HEK293 (cell line): Measurements from ENCODE around the gene ARHGAP32.

ENCODE experiments used
- CTCF ChIA-PET: fragments of 350-600 bp; formaldehyde crosslinking; extraction: SDS; loops from one replicate; lab custom pipeline; 2021; ENCODE audit warnings: antibody characterized with exemption; lab: Yijun Ruan, JAX
- POLR2A ChIA-PET: fragments of 300-600 bp; formaldehyde crosslinking; extraction: SDS; loops from one replicate; lab custom pipeline; 2020; ENCODE audit warnings: antibody characterized with exemption, inconsistent platforms; lab: Yijun Ruan, JAX
- H3K27ac ChIP-seq: fragments of 200-500 bp; sonication (Bioruptor generic); 2 replicates; pipeline ENCODE4 v1.5.1; 2014; ENCODE audit warnings: low read depth, low read length, control low read depth, inconsistent platforms; ENCODE audit errors: extremely low read depth
- H3K36me3 ChIP-seq, 2 experiments: fragments of 200-500 bp in 1 of 2; sonication (Bioruptor generic) in 1 of 2; 1 replicate in 1 of 2; 2 replicates in 1 of 2; pipeline ENCODE4 v1.5.1; 2014 to 2017; ENCODE audit warnings: inconsistent platforms in 2 of 2, low read length in 2 of 2; ENCODE audit not compliant: control insufficient read depth in 2 of 2, insufficient read depth in 1 of 2
- H3K4me1 ChIP-seq: fragments of 200-500 bp; sonication (Bioruptor generic); 2 replicates; pipeline ENCODE4 v1.5.1; 2014; ENCODE audit warnings: mild to moderate bottlenecking, low read length, inconsistent platforms; ENCODE audit not compliant: control insufficient read depth, insufficient read depth
- H3K4me3 ChIP-seq: 2 replicates; pipeline ENCODE4 v1.5.1; 2011; ENCODE audit warnings: low read depth, mild to moderate bottlenecking, control low read depth, low read length, moderate library complexity
- H3K9me3 ChIP-seq: fragments of 200-500 bp; sonication (Bioruptor generic); 2 replicates; pipeline ENCODE4 v1.5.1; 2014; ENCODE audit warnings: low read depth, low read length, inconsistent platforms; ENCODE audit not compliant: control insufficient read depth, insufficient read depth
- KLF8 ChIP-seq: fragments of 450-650 bp; formaldehyde crosslinking; IDR thresholded peaks from 2 replicates; pipeline ENCODE4 v1.5.1; 2016; ENCODE audit warnings: missing biosample characterization, missing genetic modification characterization
- PATZ1 ChIP-seq: fragments of 450-650 bp; formaldehyde crosslinking; IDR thresholded peaks from 2 replicates; pipeline ENCODE4 v1.5.1; 2016; ENCODE audit warnings: missing biosample characterization, missing genetic modification characterization
- ZBTB20 ChIP-seq: fragments of 450-650 bp; formaldehyde crosslinking; IDR thresholded peaks from 2 replicates; pipeline ENCODE4 v1.5.1; 2016; ENCODE audit warnings: missing biosample characterization, missing genetic modification characterization
- ZNF133 ChIP-seq: fragments of 450-650 bp; formaldehyde crosslinking; IDR thresholded peaks from 2 replicates; pipeline ENCODE4 v1.5.1; 2016; ENCODE audit warnings: missing biosample characterization, missing genetic modification characterization
- ZNF146 ChIP-seq: fragments of 450-650 bp; formaldehyde crosslinking; IDR thresholded peaks from 2 replicates; pipeline ENCODE4 v1.5.1; 2016; ENCODE audit warnings: missing biosample characterization, missing genetic modification characterization
- ZNF148 ChIP-seq: fragments of 450-650 bp; formaldehyde crosslinking; IDR thresholded peaks from 2 replicates; pipeline ENCODE4 v1.5.0; 2017; ENCODE audit warnings: missing biosample characterization, missing genetic modification characterization, borderline replicate concordance
- ZNF221 ChIP-seq: fragments of 450-650 bp; formaldehyde crosslinking; IDR thresholded peaks from 2 replicates; pipeline ENCODE4 v1.5.1; 2017; ENCODE audit warnings: missing biosample characterization, missing genetic modification characterization, borderline replicate concordance
- ZNF248 ChIP-seq: fragments of 450-650 bp; formaldehyde crosslinking; IDR thresholded peaks from 2 replicates; pipeline ENCODE4 v1.5.1; 2017; ENCODE audit warnings: missing biosample characterization, missing genetic modification characterization
- ZNF341 ChIP-seq: fragments of 450-650 bp; formaldehyde crosslinking; IDR thresholded peaks from 2 replicates; pipeline ENCODE4; 2016; ENCODE audit warnings: low read depth, missing biosample characterization, missing genetic modification characterization
- ZNF398 ChIP-seq: fragments of 450-650 bp; formaldehyde crosslinking; IDR thresholded peaks from 2 replicates; pipeline ENCODE4 v1.5.1; 2017; ENCODE audit warnings: missing biosample characterization, missing genetic modification characterization
- ZNF404 ChIP-seq: fragments of 450-650 bp; formaldehyde crosslinking; IDR thresholded peaks from 2 replicates; pipeline ENCODE4 v1.5.1; 2017; ENCODE audit warnings: missing biosample characterization, missing genetic modification characterization
- ZNF416 ChIP-seq: fragments of 450-650 bp; formaldehyde crosslinking; IDR thresholded peaks from 2 replicates; pipeline ENCODE4 v1.5.1; 2016; ENCODE audit warnings: missing biosample characterization, missing genetic modification characterization
- ZNF518A ChIP-seq: fragments of 450-650 bp; formaldehyde crosslinking; conservative IDR thresholded peaks from 2 replicates; pipeline ENCODE4 v1.5.1; 2016; ENCODE audit warnings: low read depth, missing biosample characterization, missing genetic modification characterization
- ZNF571 ChIP-seq: fragments of 450-650 bp; formaldehyde crosslinking; IDR thresholded peaks from 2 replicates; pipeline ENCODE4 v1.5.0; 2017; ENCODE audit warnings: missing biosample characterization, missing genetic modification characterization
- ZNF639 ChIP-seq: fragments of 450-650 bp; formaldehyde crosslinking; IDR thresholded peaks from 2 replicates; pipeline ENCODE4 v1.5.1; 2016; ENCODE audit warnings: missing biosample characterization, missing genetic modification characterization
- ZNF692 ChIP-seq: fragments of 450-650 bp; formaldehyde crosslinking; IDR thresholded peaks from 2 replicates; pipeline ENCODE4 v1.5.1; 2016; ENCODE audit warnings: missing biosample characterization, missing genetic modification characterization
- ZNF707 ChIP-seq: fragments of 450-650 bp; formaldehyde crosslinking; IDR thresholded peaks from 2 replicates; pipeline ENCODE4 v1.5.1; 2016; ENCODE audit warnings: missing biosample characterization, missing genetic modification characterization
- ZXDB ChIP-seq: fragments of 450-650 bp; formaldehyde crosslinking; IDR thresholded peaks from 2 replicates; pipeline ENCODE4 v1.5.1; 2016; ENCODE audit warnings: missing biosample characterization, missing genetic modification characterization

The ARHGAP32 gene

GRCh38 chr11:129018126-129018525 lies 174.0 kb downstream of the ARHGAP32 start:
- Histone ChIP-seq H3K4me1 (no peaks in the 10 kb centered on the region), H3K4me3 (no peak overlapping the region), H3K9me3 (no peaks in the 10 kb centered on the region), H3K36me3 (no peaks in the 10 kb centered on the region), H3K27ac (no peak overlapping the region)
- no peak for TF ChIP-seq PATZ1
- no peak for TF ChIP-seq ZNF707 (tag by site-specific recombination)
- no peak for TF ChIP-seq ZNF416 (tag by site-specific recombination)
- TF ChIP-seq ZNF146 (tag by site-specific recombination) = no peak
- no peak for TF ChIP-seq ZNF341 (tag by site-specific recombination)
- TF ChIP-seq ZNF571 (tag by site-specific recombination) = no peak
- TF ChIP-seq ZNF133 = no peak
- no peak for TF ChIP-seq ZNF398
- no peak for TF ChIP-seq ZBTB20 (tag by site-specific recombination)
- no peak for TF ChIP-seq ZNF692 (tag by site-specific recombination)
- no peak for TF ChIP-seq ZNF248 (tag by site-specific recombination)
- TF ChIP-seq ZNF518A (tag by site-specific recombination) = no peak
- no peak for TF ChIP-seq ZXDB (tag by site-specific recombination)
- TF ChIP-seq ZNF148 = no peak
- no peak for TF ChIP-seq ZNF221
- TF ChIP-seq ZNF404 (tag by site-specific recombination) = no peak
- TF ChIP-seq ZNF639 (tag by site-specific recombination) = no peak
- TF ChIP-seq KLF8 = no peak
- ChIA-PET CTCF (interaction anchor here (0.6 kb wide), 1 partner anchor 371 kb away, joined by 4 read pairs; no protein-coding TSS in a partner anchor), POLR2A (no interaction called here)
